ENCODE measurements around the gene ZDHHC3.

Gene ZDHHC3

DNA sequence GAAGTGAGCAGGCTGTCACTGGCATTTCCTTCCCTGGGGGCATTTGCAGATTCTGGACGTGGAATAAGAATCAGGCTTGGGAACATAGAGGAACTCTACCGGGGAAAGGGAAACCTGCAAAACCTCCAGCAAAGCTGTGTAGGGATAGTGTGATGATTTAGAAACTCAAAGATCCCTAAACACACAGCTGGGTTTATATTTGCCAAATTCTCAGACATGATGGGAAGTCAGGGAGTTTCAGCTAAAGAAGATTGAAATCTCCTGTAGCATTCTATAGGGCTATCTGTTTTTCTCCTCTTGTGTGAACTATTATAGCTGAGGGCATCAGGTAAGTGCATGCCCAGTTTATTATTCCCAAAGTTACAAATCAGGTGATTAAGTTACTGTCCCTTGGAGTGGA is 40.9 kb upstream of the ZDHHC3 start:
- DNase-seq (ENCODE audit: low read depth in 1 of 2, low spot score in 1 of 2): no peak
- H3K27ac ChIP-seq (replicated peaks): no peak overlapping the region
- no peak overlapping the region for H3K4me3 ChIP-seq (replicated peaks; ENCODE audit: insufficient read depth, low read length)
- no peaks in the 10 kb centered on the region for H3K27me3 ChIP-seq (ENCODE audit: insufficient read depth, poor library complexity, severe bottlenecking)
- TF ChIP-seq SPI1 (IDR thresholded peaks at IDR 0.05; ENCODE audit: borderline replicate concordance, low read depth) (no peak), CTCF (IDR thresholded peaks at IDR 0.05; ENCODE audit: insufficient read depth, low read length) (no peak), POLR2AphosphoS5 (IDR thresholded peaks at IDR 0.05; ENCODE audit: low read depth) (no peak), GABPA (IDR thresholded peaks at IDR 0.05; ENCODE audit: low read depth) (no peak)
- TF ChIP-seq, protein P1, sequence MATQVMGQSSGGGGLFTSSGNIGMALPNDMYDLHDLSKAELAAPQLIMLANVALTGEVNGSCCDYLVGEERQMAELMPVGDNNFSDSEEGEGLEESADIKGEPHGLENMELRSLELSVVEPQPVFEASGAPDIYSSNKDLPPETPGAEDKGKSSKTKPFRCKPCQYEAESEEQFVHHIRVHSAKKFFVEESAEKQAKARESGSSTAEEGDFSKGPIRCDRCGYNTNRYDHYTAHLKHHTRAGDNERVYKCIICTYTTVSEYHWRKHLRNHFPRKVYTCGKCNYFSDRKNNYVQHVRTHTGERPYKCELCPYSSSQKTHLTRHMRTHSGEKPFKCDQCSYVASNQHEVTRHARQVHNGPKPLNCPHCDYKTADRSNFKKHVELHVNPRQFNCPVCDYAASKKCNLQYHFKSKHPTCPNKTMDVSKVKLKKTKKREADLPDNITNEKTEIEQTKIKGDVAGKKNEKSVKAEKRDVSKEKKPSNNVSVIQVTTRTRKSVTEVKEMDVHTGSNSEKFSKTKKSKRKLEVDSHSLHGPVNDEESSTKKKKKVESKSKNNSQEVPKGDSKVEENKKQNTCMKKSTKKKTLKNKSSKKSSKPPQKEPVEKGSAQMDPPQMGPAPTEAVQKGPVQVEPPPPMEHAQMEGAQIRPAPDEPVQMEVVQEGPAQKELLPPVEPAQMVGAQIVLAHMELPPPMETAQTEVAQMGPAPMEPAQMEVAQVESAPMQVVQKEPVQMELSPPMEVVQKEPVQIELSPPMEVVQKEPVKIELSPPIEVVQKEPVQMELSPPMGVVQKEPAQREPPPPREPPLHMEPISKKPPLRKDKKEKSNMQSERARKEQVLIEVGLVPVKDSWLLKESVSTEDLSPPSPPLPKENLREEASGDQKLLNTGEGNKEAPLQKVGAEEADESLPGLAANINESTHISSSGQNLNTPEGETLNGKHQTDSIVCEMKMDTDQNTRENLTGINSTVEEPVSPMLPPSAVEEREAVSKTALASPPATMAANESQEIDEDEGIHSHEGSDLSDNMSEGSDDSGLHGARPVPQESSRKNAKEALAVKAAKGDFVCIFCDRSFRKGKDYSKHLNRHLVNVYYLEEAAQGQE (IDR thresholded peaks at IDR 0.05; ENCODE audit: insufficient replicate concordance, low read depth): no peak

- H3K27me3 ChIP-seq (ENCODE audit: insufficient read depth, poor library complexity, severe bottlenecking): no peaks in the 10 kb centered on the region
- no peak overlapping the region for H3K27ac ChIP-seq (replicated peaks)
- TF ChIP-seq, protein P1 (IDR thresholded peaks at IDR 0.05; ENCODE audit: insufficient replicate concordance, low read depth): no peak
- TF ChIP-seq CTCF (IDR thresholded peaks at IDR 0.05; ENCODE audit: insufficient read depth, low read length): no peak
- TF ChIP-seq SPI1 (IDR thresholded peaks at IDR 0.05; ENCODE audit: borderline replicate concordance, low read depth): no peak
- TF ChIP-seq POLR2AphosphoS5 (IDR thresholded peaks at IDR 0.05; ENCODE audit: low read depth): no peak
- TF ChIP-seq GABPA (IDR thresholded peaks at IDR 0.05; ENCODE audit: low read depth): no peak
- no peak for DNase-seq (ENCODE audit: low read depth in 1 of 2, low spot score in 1 of 2)
- no peak overlapping the region for H3K4me3 ChIP-seq (replicated peaks; ENCODE audit: insufficient read depth, low read length)
Measured at GRCh38 chr3:45012577-45012976, 36.6 kb upstream of the ZDHHC3 start.

GRCh38 chr3:45011756-45012508 is 36.0 kb upstream of the ZDHHC3 start:
- Histone ChIP-seq H3K27me3 (ENCODE audit: insufficient read depth, poor library complexity, severe bottlenecking) (no peaks in the 10 kb centered on the region), H3K27ac (replicated peaks) (no peak overlapping the region), H3K4me3 (replicated peaks; ENCODE audit: insufficient read depth, low read length) (no peak overlapping the region)
- DNase-seq (ENCODE audit: low read depth in 1 of 2, low spot score in 1 of 2): no peak
- TF ChIP-seq SPI1 (IDR thresholded peaks at IDR 0.05; ENCODE audit: borderline replicate concordance, low read depth): no peak
- no peak for TF ChIP-seq CTCF (IDR thresholded peaks at IDR 0.05; ENCODE audit: insufficient read depth, low read length)
- TF ChIP-seq, protein P1 (IDR thresholded peaks at IDR 0.05; ENCODE audit: insufficient replicate concordance, low read depth): no peak
- TF ChIP-seq POLR2AphosphoS5 (IDR thresholded peaks at IDR 0.05; ENCODE audit: low read depth): no peak
- TF ChIP-seq GABPA (IDR thresholded peaks at IDR 0.05; ENCODE audit: low read depth): no peak
